BJ (cell line): ENCODE data around the gene ACER3. TPM values are rescaled to one million over a fixed set of nuclear protein-coding genes. Genes with fewer than 3 reads are reported as not detected.

Source experiments
- CTCF ChIA-PET: fragments of 350-600 bp; formaldehyde crosslinking; extraction: SDS; loops from one replicate; lab custom pipeline; 2021; ENCODE audit warnings: antibody characterized with exemption, inconsistent platforms; lab: Yijun Ruan, JAX
- POLR2A ChIA-PET: fragments of 300-600 bp; sonication (Branson Sonifier 250); formaldehyde crosslinking; extraction: SDS; loops from one replicate; lab custom pipeline; 2021; ENCODE audit warnings: antibody characterized with exemption; lab: Charles Lee
- DNase-seq: peaks from one replicate; pipeline ENCODE4 v3.0.0-alpha.2; 2011; ENCODE audit warnings: low read depth
- H3K27me3 ChIP-seq: 2 replicates; pipeline ENCODE4 v1.6.0; 2011; ENCODE audit warnings: low read length; ENCODE audit not compliant: control insufficient read depth, insufficient read depth
- H3K36me3 ChIP-seq: 2 replicates; pipeline ENCODE4 v1.5.1; 2011; ENCODE audit warnings: low read length; ENCODE audit not compliant: control insufficient read depth, insufficient read depth
- H3K4me3 ChIP-seq: 2 replicates; pipeline ENCODE4 v1.5.1; 2011; ENCODE audit warnings: low read depth, mild to moderate bottlenecking, control low read depth, low read length
- polyA plus RNA-seq: library from polyadenylated mRNA; depleted of rRNA; stranded (reverse); fragments of >200 nt; gene quantifications from 2 replicates; pipeline ENCODE4 v1.2.3, GENCODE V29; 2011
- TF ChIP-seq, protein P1 (sequence below): IDR thresholded peaks from 2 replicates; pipeline ENCODE4 v1.5.1; 2011; ENCODE audit warnings: low read depth, mild to moderate bottlenecking, control low read depth, inconsistent platforms, low read length, moderate library complexity; ENCODE audit not compliant: insufficient read depth

Gene ACER3
- polyA plus RNA-seq, 1 experiment = 9.7 TPM

GRCh38 chr11:76822406-76822805 is 38.3 kb upstream of the ACER3 start:
- no peaks in the 10 kb centered on the region for H3K36me3 ChIP-seq
- no peak for DNase-seq
- no peaks in the 10 kb centered on the region for H3K27me3 ChIP-seq
- POLR2A ChIA-PET = no interaction called here
- CTCF ChIA-PET = interaction anchor here (1.3 kb wide), 1 partner anchor 23 kb away, joined by 3 read pairs; no protein-coding TSS in a partner anchor
- no peak overlapping the region for H3K4me3 ChIP-seq
- TF ChIP-seq, protein P1, sequence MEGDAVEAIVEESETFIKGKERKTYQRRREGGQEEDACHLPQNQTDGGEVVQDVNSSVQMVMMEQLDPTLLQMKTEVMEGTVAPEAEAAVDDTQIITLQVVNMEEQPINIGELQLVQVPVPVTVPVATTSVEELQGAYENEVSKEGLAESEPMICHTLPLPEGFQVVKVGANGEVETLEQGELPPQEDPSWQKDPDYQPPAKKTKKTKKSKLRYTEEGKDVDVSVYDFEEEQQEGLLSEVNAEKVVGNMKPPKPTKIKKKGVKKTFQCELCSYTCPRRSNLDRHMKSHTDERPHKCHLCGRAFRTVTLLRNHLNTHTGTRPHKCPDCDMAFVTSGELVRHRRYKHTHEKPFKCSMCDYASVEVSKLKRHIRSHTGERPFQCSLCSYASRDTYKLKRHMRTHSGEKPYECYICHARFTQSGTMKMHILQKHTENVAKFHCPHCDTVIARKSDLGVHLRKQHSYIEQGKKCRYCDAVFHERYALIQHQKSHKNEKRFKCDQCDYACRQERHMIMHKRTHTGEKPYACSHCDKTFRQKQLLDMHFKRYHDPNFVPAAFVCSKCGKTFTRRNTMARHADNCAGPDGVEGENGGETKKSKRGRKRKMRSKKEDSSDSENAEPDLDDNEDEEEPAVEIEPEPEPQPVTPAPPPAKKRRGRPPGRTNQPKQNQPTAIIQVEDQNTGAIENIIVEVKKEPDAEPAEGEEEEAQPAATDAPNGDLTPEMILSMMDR = no peak

DNA sequence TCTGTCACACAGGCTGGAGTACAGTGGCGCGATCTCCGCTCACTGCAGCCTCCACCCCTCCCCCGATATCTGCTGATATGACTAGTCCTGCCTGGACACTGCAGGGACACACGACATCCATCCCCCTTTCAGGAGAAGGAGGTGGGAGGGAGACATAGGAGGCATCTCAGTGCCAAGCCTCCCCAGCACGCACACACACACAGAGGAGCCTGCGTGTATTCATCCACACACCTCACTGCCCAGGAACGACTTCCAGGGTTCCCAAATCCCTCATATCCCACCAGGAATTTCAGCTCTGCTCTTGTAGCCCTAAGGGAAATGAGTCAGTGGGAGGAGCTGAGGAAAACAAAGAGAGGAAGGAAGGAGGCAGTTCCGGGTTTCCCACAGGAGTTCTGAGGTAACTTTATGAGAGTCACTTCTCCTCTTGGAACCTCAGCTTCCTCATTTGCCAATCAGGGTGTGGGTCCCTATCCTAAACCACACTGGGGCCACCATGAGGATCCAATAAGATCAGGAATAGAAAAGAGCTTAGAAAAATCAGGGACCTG is 37.2 kb upstream of the ACER3 start:
- CTCF ChIA-PET = interaction anchor here (0.9 to 1.7 kb wide), 4 partner anchors 12 to 96 kb away, joined by 3 to 8 read pairs (median 4); no protein-coding TSS in a partner anchor
- POLR2A ChIA-PET = no interaction called here
- Histone ChIP-seq H3K36me3 (no peaks in the 10 kb centered on the region), H3K4me3 (no peak overlapping the region), H3K27me3 (no peaks in the 10 kb centered on the region)
- DNase-seq = no peak
- TF ChIP-seq, protein P1 = no peak

GRCh38 chr11:76824083-76824939 is 36.4 kb upstream of the ACER3 start:
- POLR2A ChIA-PET = no interaction called here
- Histone ChIP-seq H3K4me3 (no peak overlapping the region), H3K27me3 (no peaks in the 10 kb centered on the region), H3K36me3 (no peaks in the 10 kb centered on the region)
- CTCF ChIA-PET = interaction anchor here (0.9 to 1.7 kb wide), 4 partner anchors 11 to 96 kb away, joined by 3 to 8 read pairs (median 4); no protein-coding TSS in a partner anchor
- DNase-seq = no peak
- TF ChIP-seq, protein P1 = no peak

DNA sequence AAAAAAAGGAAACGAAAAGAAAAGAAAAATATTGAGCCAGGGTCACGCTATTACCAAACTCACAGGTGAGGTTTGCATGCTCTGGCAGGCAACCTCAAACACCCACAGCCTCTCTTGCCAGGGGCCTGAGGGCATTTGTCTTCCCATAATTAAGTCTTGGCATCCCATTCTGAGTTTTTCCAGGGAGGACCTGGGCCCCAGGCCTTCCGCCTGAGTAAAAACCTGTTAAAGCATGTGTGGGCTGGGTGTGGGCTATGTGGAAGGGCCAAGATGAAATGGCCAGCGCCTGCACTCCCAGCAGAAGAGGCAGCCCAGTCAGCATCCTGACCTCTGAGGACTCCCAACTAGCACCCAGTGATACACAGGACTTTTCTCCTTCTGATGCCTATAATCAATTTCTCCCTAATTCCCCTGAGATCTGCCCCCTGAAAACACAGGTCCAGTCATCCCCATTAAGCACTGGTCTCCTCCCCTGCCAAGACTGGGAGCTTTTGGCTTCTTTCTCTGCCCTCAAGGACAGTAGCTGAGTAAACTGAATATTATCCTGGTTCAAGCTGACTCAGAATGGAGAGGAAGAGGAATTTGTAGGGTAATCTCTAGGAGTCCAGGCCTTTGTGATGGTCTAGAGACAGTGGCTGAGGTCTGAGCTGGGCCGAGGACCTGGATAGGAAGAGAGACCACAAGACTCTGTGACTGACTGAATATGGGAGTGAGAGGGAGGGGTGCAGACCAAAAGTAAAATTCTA is 35.6 kb upstream of the ACER3 start:
- ChIA-PET POLR2A (no interaction called here), CTCF (interaction anchor here (0.7 to 1.7 kb wide), 6 partner anchors 25 to 618 kb away, joined by 3 to 8 read pairs (median 4); no protein-coding TSS in a partner anchor)
- Histone ChIP-seq H3K4me3 (no peak overlapping the region), H3K36me3 (no peaks in the 10 kb centered on the region), H3K27me3 (no peaks in the 10 kb centered on the region)
- DNase-seq = no peak
- TF ChIP-seq, protein P1 = no peak
